ENCODE measurements around the gene CCDC27. TPM values are rescaled to one million over a fixed set of nuclear protein-coding genes. Genes with fewer than 3 reads are reported as not detected.

Gene CCDC27
- total and polyA plus RNA-seq, 3 donors from 2014 or later, result 10.6 to 28.4 (median 18.3) TPM

DNA sequence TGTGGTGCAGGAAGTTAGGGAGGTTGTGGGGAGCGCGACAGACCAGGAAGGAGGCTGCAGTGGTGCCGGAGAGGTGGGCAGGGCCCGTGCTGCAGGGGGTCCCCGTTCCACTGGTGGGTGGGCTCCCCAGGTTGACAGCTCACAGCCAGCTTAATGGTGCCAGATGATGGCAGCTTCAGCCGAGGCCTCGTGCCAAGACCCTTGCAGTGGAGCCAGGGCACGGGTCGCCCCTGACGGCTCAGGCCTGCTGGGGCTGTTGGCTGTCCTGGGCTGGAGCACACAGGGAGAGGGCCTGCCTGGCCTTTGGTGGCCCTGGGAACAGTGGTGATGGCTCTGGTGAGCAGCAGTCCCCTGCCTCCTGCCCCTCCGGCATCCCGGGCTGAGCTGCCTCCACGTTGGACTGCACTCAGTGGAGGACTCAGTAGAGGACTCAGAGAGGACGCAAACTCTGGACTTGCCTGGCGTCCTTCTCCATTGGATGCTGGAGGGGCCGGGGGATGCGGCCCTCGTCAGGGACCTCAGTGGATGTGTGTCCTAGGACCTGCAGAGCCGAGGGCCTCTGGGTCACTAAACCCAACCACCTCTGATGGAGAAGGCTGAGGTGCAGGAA, 46.8 kb upstream of the CCDC27 start:
- TF ChIP-seq, protein P1, sequence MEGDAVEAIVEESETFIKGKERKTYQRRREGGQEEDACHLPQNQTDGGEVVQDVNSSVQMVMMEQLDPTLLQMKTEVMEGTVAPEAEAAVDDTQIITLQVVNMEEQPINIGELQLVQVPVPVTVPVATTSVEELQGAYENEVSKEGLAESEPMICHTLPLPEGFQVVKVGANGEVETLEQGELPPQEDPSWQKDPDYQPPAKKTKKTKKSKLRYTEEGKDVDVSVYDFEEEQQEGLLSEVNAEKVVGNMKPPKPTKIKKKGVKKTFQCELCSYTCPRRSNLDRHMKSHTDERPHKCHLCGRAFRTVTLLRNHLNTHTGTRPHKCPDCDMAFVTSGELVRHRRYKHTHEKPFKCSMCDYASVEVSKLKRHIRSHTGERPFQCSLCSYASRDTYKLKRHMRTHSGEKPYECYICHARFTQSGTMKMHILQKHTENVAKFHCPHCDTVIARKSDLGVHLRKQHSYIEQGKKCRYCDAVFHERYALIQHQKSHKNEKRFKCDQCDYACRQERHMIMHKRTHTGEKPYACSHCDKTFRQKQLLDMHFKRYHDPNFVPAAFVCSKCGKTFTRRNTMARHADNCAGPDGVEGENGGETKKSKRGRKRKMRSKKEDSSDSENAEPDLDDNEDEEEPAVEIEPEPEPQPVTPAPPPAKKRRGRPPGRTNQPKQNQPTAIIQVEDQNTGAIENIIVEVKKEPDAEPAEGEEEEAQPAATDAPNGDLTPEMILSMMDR (IDR thresholded peaks at IDR 0.05), result no peak
- TF ChIP-seq POLR2A (IDR thresholded peaks at IDR 0.05), result no peak
- WGBS, 2 donors, result 85 to 86% methylated on average over 12 to 19 of the region's 19 CpGs
- Histone ChIP-seq H3K36me3 (ENCODE audit: low read depth, missing control alignments) (no peaks in the 10 kb centered on the region), H3K4me3 (no peak overlapping the region), H3K27ac (no peak overlapping the region), H3K4me1 (no peaks in the 10 kb centered on the region), H3K27me3 (no peaks in the 10 kb centered on the region), H3K9me3 (no peaks in the 10 kb centered on the region)
- no peak for DNase-seq
- intact Hi-C loops (cut with DNase I; ENCODE audit: low total_unique reads), result no loop called here

DNA sequence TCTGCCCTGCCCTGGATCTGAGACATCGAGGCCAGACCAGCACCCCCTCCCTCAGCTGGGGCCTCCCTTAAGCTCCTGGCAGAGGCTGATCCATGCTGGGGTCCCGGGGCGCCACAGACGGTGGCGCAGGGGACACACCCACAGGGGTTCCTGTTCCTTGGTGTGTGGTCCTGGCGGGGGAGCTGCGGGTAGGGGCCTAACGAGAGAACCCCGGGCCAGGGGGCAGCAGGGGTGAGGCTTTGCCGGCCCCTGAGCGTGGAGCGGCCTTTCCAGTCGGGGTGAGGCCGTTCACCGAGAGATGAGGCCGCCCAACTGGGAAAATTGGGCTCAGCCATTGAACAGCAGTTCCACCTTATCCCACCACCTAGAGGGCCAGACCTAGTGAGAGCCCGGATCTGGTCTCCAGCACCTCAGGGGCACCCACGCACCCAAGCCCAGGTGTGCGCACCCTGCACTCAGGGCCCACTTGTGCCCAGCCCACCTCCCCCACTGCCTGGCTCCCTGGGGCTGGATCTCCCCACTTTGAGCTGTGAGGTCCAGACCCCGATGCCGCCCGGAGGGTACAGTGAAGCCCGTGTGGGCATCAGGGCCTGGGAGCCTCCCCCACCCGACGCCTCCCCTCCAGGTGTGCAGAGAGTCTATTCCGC, 45.5 kb upstream of the CCDC27 start:
- no peaks in the 10 kb centered on the region for H3K9me3 ChIP-seq
- H3K27me3 ChIP-seq, result no peaks in the 10 kb centered on the region
- H3K36me3 ChIP-seq (ENCODE audit: low read depth, missing control alignments), result no peaks in the 10 kb centered on the region
- intact Hi-C loops (cut with DNase I; ENCODE audit: low total_unique reads), result no loop called here
- no peaks in the 10 kb centered on the region for H3K4me1 ChIP-seq
- no peak overlapping the region for H3K27ac ChIP-seq
- H3K4me3 ChIP-seq, result no peak overlapping the region
- TF ChIP-seq, protein P1 (IDR thresholded peaks at IDR 0.05), result no peak
- no peak for TF ChIP-seq POLR2A (IDR thresholded peaks at IDR 0.05)
- WGBS, 2 donors, result 83 to 85% methylated on average over 7 to 26 of the region's 26 CpGs
- DNase-seq, result no peak

DNA sequence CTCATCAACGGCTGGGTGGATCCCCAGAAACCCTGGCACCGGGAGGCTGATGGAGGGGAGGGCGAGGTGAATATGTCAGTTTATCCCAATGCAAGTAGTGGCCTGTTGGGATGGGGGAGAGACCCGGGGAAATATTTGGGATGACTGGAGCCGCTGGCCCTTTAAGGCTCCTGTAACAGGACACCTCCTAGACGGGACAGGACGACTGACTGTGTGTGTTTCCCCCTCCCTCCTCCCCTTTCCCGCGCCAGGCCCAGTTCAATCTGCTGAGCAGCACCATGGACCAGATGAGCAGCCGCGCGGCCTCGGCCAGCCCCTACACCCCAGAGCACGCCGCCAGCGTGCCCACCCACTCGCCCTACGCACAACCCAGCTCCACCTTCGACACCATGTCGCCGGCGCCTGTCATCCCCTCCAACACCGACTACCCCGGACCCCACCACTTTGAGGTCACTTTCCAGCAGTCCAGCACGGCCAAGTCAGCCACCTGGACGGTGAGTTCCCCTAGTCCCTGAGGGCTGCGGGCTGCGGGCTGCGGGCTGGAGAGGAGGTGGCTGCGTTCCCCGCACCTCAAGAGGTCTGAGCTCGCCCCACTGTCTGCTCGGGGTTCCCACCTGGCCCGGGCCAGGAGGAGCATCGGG, 44.8 kb upstream of the CCDC27 start:
- H3K9me3 ChIP-seq, result no peaks in the 10 kb centered on the region
- WGBS, 2 donors, result 46 to 51% methylated on average over 22 to 35 of the region's 35 CpGs
- H3K36me3 ChIP-seq (ENCODE audit: low read depth, missing control alignments), result no peaks in the 10 kb centered on the region
- intact Hi-C loops (cut with DNase I; ENCODE audit: low total_unique reads), result no loop called here
- no peak overlapping the region for H3K4me3 ChIP-seq
- no peaks in the 10 kb centered on the region for H3K4me1 ChIP-seq
- TF ChIP-seq POLR2A (IDR thresholded peaks at IDR 0.05), result no peak
- TF ChIP-seq, protein P1 (IDR thresholded peaks at IDR 0.05), result no peak
- DNase-seq, result no peak
- H3K27ac ChIP-seq, result no peak overlapping the region
- no peaks in the 10 kb centered on the region for H3K27me3 ChIP-seq

DNA sequence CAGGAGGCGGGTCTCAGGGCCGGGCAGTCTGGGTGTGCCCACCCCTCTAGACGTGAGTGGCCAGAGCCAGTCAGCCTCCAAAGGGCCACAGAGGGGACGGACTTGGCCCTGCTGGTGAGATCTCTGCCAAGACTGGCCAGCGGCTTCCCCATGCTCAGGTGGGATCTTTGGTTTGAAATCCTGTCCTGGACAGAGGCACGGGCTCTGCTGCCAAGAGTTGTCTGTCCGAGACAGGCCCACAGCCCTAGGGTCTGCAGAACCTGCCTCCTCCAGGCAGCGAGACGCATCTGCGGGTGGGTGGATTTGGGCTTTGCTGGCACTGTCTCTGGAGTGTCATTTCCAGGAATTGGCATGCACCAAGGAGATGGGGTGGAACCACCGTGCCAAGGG, 44.3 kb upstream of the CCDC27 start:
- no peak for DNase-seq
- H3K27ac ChIP-seq, result no peak overlapping the region
- 80 to 89% methylated on average over 1 to 11 of the region's 11 CpGs for WGBS, 2 donors
- H3K27me3 ChIP-seq, result no peaks in the 10 kb centered on the region
- no peaks in the 10 kb centered on the region for H3K4me1 ChIP-seq
- H3K4me3 ChIP-seq, result no peak overlapping the region
- intact Hi-C loops (cut with DNase I; ENCODE audit: low total_unique reads), result no loop called here
- no peaks in the 10 kb centered on the region for H3K9me3 ChIP-seq
- TF ChIP-seq POLR2A (IDR thresholded peaks at IDR 0.05), result no peak
- TF ChIP-seq, protein P1 (IDR thresholded peaks at IDR 0.05), result no peak
- no peaks in the 10 kb centered on the region for H3K36me3 ChIP-seq (ENCODE audit: low read depth, missing control alignments)
